NCI-H128 (cell line): Measurements from ENCODE around the gene RNF34.

Experiments
- DNase-seq: peaks from one replicate; lab custom pipeline; 2025; ENCODE audit not compliant: unreplicated experiment; lab: John Stamatoyannopoulos, UW

Gene RNF34

GRCh38 chr12:121436706-121437105 is 36.8 kb downstream of the RNF34 start:
- no peak for DNase-seq

DNA sequence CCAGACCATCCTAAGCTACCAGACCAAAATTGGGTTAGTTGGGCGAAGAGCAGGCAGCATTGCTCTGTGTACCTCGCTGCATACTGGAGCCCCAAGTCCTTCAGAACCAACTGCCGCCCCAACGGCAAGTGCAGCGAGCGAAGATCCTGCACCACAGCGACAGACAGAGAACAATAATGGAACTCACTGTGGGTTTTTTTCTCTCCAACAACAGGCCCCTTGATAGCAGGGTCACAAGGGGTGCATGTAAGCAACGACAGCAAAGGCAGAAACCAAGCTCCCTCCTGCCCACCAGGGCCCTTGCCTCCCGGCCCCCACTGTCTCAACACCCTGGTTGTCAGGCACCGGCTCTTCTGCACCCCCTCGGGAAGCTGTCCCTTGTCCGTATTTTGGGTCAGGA is 39.0 kb downstream of the RNF34 start:
- DNase-seq, result no peak

- no peak for DNase-seq
Observed at GRCh38 chr12:121439715-121440114, 39.8 kb downstream of the RNF34 start.

- no peak for DNase-seq
Observed at GRCh38 chr12:121440768-121441167, 40.9 kb downstream of the RNF34 start.

GRCh38 chr12:121441555-121441954 is 41.6 kb downstream of the RNF34 start:
- DNase-seq, result no peak

GRCh38 chr12:121442028-121442948 is 42.4 kb downstream of the RNF34 start:
- DNase-seq, result no peak

DNA sequence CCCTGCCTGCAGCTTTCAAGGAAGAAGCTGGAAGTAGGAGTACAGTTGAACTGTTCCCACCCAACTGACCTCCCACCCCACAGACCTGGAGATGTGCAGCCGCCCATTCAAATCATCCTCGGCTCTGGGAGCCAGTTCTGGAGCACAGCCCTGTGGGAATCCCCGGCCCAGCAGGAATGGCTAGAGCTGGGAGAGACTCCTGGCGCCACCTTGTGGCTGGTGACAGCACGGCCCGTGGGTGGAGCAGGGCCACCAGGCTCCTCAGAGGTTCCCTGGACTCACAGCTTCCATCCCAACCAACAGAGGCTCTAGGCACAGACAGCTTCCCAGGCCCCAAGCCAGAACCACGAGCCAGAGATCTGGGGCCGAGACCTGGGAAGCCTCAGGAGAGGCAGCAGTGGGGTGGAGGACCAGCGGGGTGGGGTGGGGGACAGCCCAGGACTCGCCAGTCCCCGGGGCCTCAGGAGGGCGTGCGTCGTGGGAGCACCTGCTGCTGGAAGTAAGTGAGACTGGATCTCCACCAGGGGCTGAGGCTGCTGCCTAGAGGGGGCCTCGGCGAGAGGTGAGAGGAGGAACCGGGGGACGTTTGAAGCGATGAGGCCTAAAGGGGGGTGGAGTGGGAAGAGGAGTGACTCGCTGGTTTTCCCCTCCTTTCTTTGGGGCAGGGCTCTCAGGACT is 43.4 kb downstream of the RNF34 start:
- peak; percentile 48 for DNase-seq

DNA sequence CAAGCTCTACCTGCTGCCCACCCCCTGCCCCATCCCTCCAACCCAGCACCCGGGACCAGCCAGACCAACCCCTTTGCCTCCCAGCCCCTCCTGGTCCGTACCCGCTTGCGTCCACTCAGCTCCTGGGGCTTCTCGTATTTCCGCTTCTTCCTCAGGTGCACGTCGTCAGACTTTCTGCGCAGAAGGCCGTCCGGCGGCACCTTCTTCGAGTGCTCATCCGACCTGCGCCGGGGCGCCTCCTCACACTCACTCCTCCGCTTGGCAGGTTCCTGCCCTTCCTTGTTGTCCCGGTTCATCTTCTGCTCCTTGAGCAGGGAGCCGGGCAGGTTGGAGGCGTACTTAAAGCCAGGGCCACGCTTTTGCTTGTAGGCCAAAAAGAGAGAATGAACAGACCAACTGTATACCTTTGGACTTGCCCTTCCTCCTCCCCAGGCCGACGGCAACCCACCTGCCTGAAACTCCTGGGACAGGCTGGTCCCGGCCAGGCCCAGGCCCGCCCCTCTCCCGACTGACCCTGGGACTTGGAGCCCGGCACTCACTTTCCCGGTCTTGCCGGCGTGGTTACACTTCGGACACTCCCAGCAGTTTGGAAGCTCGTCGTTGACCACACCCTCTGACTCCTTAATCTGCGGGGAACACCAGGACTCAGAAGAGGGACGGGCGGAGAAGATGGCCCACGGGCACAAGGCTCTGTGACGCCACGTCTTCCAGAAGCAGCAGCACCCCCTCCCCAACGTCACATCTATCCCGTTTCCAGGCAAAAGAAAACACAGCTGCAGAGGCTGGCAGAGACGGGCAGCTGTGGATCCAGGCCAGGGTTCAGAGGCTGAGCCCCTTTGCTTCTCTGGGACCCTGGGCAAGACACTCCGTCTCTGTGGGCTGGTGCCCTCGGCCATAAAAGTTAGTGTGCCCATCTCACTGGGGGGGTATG is 44.3 kb downstream of the RNF34 start:
- no peak for DNase-seq

DNA sequence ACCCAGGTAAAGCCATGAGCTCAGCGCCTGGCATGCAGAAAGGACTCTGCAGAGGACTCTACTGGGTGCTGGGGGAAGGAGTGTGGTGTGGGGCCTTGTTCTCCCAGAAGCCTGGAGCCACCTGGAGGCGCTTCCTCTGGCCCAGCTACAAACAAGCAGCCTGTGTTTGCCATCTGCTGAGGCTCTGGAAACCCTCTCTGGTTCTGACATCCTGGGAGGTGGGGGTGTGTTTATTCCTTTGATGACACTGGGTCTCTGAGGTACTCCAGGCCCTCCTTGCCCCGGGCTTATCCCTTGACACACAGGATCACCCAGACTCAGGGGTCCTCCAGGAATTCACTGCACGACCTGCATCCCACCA is 44.9 kb downstream of the RNF34 start:
- no peak for DNase-seq

DNA sequence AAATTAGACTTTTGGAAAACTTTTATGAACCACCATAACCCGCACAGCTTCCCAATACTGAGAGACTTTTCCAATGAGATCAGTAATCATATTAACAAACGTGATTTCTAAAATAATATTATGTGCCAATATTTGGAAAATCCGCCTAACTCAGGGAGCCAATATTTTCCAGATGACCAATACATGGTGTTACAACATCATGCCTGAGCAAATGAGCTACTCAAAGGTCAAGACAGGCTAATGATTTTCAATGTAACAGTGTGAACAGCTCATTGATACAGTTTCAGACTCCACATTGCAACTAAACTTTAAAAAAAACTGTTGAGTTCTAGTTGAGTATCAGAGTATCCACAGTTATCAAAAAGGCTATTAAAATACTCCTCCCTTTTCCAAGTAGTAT is 46.8 kb downstream of the RNF34 start:
- no peak for DNase-seq

DNA sequence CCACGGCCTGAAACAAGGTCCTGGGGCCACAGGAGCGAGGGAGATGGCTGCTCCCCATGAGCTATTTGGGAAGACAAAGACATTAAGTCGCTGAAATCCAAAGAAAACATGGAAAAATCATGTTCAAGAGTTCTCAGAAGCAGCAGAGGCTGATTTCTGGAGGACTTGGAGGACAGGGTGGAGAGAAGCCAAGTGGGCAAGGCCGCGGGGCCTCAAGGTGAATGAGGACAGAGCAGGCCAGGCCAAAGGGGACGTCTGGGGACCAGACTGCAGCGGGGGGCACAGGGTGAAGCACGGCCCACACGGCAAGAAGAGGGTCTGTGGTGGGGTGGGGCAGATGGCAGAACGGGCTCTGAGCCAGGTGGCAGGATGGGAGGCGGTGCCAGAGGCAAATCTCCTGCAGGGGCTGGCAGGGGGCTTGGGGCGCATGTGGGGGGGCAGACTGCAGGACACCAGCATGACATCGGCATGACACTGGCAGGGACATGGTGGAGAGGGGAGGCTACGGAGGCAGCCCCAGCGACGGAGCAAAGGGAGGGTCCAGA is 48.9 kb downstream of the RNF34 start:
- no peak for DNase-seq

GRCh38 chr12:121451961-121452339 is 52.0 kb downstream of the RNF34 start:
- no peak for DNase-seq

DNA sequence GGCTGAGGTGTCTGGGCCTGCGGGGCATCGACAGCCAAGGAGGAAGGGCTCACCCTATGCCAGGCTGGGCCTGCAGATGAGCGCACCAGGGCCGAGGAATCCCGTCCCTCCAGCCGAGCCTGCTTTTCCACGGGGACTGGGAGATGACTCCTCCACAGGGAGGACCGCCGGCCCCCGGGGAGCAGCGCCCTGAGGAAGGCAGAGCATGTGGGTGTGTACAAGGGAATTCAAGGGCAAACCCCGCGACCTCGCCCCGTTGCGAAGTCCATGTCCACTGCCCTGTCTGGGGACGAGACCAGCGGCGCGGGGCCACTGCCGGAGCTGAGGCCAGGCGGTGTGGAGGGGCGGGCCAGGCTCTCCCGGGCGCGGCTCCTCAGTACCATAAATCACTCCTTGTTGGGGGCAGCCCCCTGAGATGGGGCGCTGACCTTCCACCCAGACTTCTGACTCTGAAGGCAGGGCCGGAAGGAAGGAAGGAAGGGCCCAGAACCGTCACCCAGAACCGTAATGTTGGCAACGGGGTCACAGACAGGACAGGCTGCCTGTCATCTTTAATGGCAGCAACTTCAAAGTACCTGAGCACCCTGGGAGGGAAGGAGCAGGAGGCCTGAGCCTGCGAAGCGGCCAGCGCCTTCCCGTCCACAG is 52.5 kb downstream of the RNF34 start:
- no peak for DNase-seq

- DNase-seq, result no peak
Observed at GRCh38 chr12:121452985-121453360, 53.1 kb downstream of the RNF34 start.

- DNase-seq, result no peak
Observed at GRCh38 chr12:121453629-121454028, 53.7 kb downstream of the RNF34 start.

DNA sequence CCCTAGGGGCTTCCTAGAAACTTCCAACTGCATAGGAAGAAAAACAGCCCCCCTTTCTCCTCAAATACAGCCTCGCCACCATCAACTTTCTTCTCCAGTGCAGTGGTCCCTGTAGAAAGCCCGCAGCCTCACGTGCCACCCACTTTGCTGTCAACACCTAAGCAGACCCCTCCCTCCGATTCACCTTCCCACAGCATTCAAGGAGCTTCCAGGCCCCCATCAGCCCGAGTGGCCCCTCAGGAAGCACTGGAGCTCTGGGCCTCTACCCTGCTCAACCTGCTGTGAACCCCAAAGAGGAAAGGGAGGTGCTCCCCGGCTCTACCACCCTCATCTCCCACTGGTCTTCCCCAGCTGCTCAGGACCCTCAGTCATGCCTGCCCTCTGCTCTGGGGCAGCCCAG is 55.0 kb downstream of the RNF34 start:
- DNase-seq, result no peak

GRCh38 chr12:121455766-121456420 is 56.0 kb downstream of the RNF34 start:
- DNase-seq, result no peak

GRCh38 chr12:121456551-121456950 is 56.6 kb downstream of the RNF34 start:
- DNase-seq, result no peak

GRCh38 chr12:121461048-121461447 is 61.1 kb downstream of the RNF34 start:
- DNase-seq, result no peak

GRCh38 chr12:121464331-121464730 is 64.4 kb downstream of the RNF34 start:
- DNase-seq, result no peak
